ENCODE measurements around the gene COL8A2.
"Not testable (repeated sequence)": the region's sequence is repeated elsewhere in the genome, so short reads cannot be mapped to it uniquely, and the experiment has no call there.

Gene COL8A2

GRCh38 chr1:36162680-36163239 is 37.7 kb upstream of the COL8A2 start:
- H3K27ac Mint-ChIP-seq, result peak overlapping the region; percentile 84
- no peak for DNase-seq
- H3K4me3 Mint-ChIP-seq, result peak overlapping the region; percentile 83
- no peaks in the 10 kb centered on the region for H3K9me3 Mint-ChIP-seq
- H3K36me3 Mint-ChIP-seq (ENCODE audit: low read depth), result peaks cover 32% of the 10 kb centered on the region
- H3K27me3 Mint-ChIP-seq (ENCODE audit: low read depth, poor library complexity), result no peaks in the 10 kb centered on the region
- H3K4me1 Mint-ChIP-seq, result peaks cover 71% of the 10 kb centered on the region
- TF ChIP-seq, protein P1, sequence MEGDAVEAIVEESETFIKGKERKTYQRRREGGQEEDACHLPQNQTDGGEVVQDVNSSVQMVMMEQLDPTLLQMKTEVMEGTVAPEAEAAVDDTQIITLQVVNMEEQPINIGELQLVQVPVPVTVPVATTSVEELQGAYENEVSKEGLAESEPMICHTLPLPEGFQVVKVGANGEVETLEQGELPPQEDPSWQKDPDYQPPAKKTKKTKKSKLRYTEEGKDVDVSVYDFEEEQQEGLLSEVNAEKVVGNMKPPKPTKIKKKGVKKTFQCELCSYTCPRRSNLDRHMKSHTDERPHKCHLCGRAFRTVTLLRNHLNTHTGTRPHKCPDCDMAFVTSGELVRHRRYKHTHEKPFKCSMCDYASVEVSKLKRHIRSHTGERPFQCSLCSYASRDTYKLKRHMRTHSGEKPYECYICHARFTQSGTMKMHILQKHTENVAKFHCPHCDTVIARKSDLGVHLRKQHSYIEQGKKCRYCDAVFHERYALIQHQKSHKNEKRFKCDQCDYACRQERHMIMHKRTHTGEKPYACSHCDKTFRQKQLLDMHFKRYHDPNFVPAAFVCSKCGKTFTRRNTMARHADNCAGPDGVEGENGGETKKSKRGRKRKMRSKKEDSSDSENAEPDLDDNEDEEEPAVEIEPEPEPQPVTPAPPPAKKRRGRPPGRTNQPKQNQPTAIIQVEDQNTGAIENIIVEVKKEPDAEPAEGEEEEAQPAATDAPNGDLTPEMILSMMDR (IDR thresholded peaks at IDR 0.05), result no peak

GRCh38 chr1:36161641-36162531 is 36.9 kb upstream of the COL8A2 start:
- H3K27me3 Mint-ChIP-seq (ENCODE audit: low read depth, poor library complexity), result no peaks in the 10 kb centered on the region
- peaks cover 70% of the 10 kb centered on the region for H3K4me1 Mint-ChIP-seq
- peak overlapping the region; percentile 83 for H3K4me3 Mint-ChIP-seq
- H3K27ac Mint-ChIP-seq, result peak overlapping the region; percentile 84
- TF ChIP-seq, protein P1 (IDR thresholded peaks at IDR 0.05), result no peak
- no peaks in the 10 kb centered on the region for H3K9me3 Mint-ChIP-seq
- DNase-seq, result no peak
- peaks cover 27% of the 10 kb centered on the region for H3K36me3 Mint-ChIP-seq (ENCODE audit: low read depth)

DNA sequence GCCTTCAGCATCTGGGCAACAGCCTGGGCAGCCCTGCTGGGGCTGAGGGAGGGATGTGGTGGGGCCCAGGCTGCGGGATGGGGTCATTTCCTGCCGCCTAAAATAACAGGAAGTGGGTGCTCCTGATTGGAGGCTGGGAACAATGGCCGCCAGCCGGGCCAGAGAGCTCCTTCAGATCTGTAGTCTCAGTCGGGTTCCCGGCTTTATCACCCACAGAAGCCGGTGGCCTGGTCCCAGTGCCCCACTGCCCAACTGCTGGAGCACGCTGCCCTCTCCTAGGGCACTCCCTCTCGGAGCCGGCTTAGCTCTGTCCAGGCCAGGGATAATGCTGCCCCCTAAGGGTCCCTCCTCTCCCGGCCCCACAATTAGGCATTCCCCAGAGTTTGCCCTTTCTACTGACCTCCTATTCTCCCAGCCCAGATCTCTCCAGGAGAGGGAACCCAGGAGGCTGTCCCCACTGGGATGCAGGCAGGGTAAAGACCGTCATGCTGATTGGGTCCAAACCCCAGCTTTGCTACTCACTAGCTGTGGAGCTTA is 36.0 kb upstream of the COL8A2 start:
- H3K9me3 Mint-ChIP-seq, result no peaks in the 10 kb centered on the region
- peak overlapping the region; percentile 83 for H3K4me3 Mint-ChIP-seq
- no peaks in the 10 kb centered on the region for H3K27me3 Mint-ChIP-seq (ENCODE audit: low read depth, poor library complexity)
- DNase-seq, result peak; percentile 63
- TF ChIP-seq, protein P1 (IDR thresholded peaks at IDR 0.05), result peak; percentile 34
- peaks cover 22% of the 10 kb centered on the region for H3K36me3 Mint-ChIP-seq (ENCODE audit: low read depth)
- H3K27ac Mint-ChIP-seq, result peak overlapping the region; percentile 84
- H3K4me1 Mint-ChIP-seq, result peaks cover 61% of the 10 kb centered on the region

GRCh38 chr1:36160388-36160948 is 35.4 kb upstream of the COL8A2 start:
- H3K27ac Mint-ChIP-seq, result peak overlapping the region; percentile 72

DNA sequence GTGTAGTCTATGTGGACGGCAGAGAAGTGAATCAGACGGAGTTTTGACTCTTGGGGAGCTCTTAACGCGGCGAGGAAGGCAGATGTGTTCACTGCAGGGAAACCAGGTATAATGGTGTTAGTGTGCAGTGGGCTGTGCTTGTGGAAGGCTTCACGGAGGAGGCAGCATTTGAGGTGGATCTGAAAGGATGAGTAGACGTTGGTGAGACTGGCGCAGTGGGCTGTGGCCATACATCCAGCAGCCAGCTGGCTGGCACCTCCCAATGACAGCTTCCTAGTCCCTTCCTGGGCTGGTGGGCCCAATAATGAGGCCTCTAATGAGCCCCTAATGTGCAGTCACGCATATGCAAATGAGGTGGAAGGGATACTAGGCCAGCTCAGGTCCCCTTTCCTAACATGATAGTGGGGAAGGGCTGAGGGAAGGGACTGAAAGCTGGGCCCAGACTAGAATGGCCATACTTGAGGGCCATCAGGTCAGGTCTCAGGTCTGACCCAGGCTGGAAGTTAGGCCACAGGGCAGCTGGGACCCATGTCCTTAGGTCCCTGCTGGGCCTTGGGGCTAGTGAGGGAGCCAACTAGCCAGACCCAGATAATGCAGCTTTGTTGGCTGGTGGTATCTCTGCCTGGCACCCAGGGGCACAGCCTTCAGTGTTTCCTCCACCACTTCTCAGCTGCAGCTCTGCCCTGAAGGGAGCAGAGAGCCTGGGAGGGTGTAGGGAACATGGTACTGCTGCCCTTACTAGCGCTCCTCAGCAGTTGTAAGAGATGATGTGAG is 34.8 kb upstream of the COL8A2 start:
- Mint-ChIP-seq H3K27me3 (ENCODE audit: low read depth, poor library complexity) (no peaks in the 10 kb centered on the region), H3K27ac (peak overlapping the region; percentile 95), H3K4me3 (peak overlapping the region; percentile 54), H3K36me3 (ENCODE audit: low read depth) (peaks cover 20% of the 10 kb centered on the region), H3K9me3 (no peaks in the 10 kb centered on the region), H3K4me1 (peaks cover 63% of the 10 kb centered on the region)
- no peak for DNase-seq
- TF ChIP-seq, protein P1 (IDR thresholded peaks at IDR 0.05), result no peak

More at GRCh38 chr1:36160388-36160948, 35.4 kb upstream of the COL8A2 start:
- no peak for DNase-seq
- Mint-ChIP-seq H3K27me3 (ENCODE audit: low read depth, poor library complexity) (no peaks in the 10 kb centered on the region), H3K36me3 (ENCODE audit: low read depth) (peaks cover 22% of the 10 kb centered on the region), H3K4me1 (peaks cover 58% of the 10 kb centered on the region), H3K4me3 (peak overlapping the region; percentile 83), H3K9me3 (no peaks in the 10 kb centered on the region)
- TF ChIP-seq, protein P1 (IDR thresholded peaks at IDR 0.05), result no peak

DNA sequence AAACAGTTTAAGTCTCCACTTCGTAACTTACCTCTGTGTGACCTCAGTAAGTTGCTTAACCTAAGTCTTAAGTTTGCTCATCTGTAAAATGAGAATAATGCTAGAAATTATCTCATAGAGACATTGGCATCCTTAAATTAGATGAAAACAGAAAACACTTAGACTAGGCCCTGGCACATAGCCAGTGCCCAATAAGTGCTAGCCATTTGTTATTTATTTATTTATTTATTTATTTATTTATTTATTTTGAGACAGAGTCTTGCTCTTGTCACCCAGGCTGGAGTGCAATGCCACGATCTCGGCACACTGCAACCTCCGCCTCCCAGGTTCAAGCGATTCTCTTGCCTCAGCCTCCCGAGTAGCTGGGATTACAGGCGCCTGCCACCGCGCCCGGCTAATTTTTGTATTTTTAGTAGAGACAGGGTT is 33.8 kb upstream of the COL8A2 start:
- not testable (repeated sequence) for H3K9me3 Mint-ChIP-seq; H3K27ac Mint-ChIP-seq; H3K27me3 Mint-ChIP-seq (ENCODE audit: low read depth, poor library complexity); DNase-seq
- Mint-ChIP-seq H3K4me1 (peaks cover 66% of the 10 kb centered on the region), H3K36me3 (ENCODE audit: low read depth) (peaks cover 13% of the 10 kb centered on the region), H3K4me3 (peak overlapping the region; percentile 87)

Data from nephron progenitor cell (in vitro differentiated cells).